Measurements from ENCODE around the gene SEMA3A.

The SEMA3A gene

GRCh38 chr7:83984591-83984990 lies 210.0 kb downstream of the SEMA3A start:
- H3K9me3 ChIP-seq (ENCODE audit: control insufficient read depth, insufficient read depth, low read length): no peaks in the 10 kb centered on the region
- no peak overlapping the region for H3K4me3 ChIP-seq (ENCODE audit: low read depth, low read length)
- no peaks in the 10 kb centered on the region for H3K36me3 ChIP-seq (ENCODE audit: control insufficient read depth, insufficient read depth, low read length)

GRCh38 chr7:83984076-83984475 lies 210.5 kb downstream of the SEMA3A start:
- no peaks in the 10 kb centered on the region for H3K36me3 ChIP-seq (ENCODE audit: control insufficient read depth, insufficient read depth, low read length)
- H3K9ac ChIP-seq (ENCODE audit: low read depth, low read length): no peak overlapping the region
- H3K4me1 ChIP-seq (ENCODE audit: control insufficient read depth, insufficient read depth, low read length): no peaks in the 10 kb centered on the region
- no peaks in the 10 kb centered on the region for H3K9me3 ChIP-seq (ENCODE audit: control insufficient read depth, insufficient read depth, low read length)
- no peak overlapping the region for H3K4me3 ChIP-seq (ENCODE audit: low read depth, low read length)
- no peaks in the 10 kb centered on the region for H3K27me3 ChIP-seq (ENCODE audit: control insufficient read depth, insufficient read depth, low read length)

More at GRCh38 chr7:83984591-83984990, 210.0 kb downstream of the SEMA3A start:
- H3K9ac ChIP-seq (ENCODE audit: low read depth, low read length): no peak overlapping the region
- no peaks in the 10 kb centered on the region for H3K27me3 ChIP-seq (ENCODE audit: control insufficient read depth, insufficient read depth, low read length)
- H3K4me1 ChIP-seq (ENCODE audit: control insufficient read depth, insufficient read depth, low read length): no peaks in the 10 kb centered on the region

GRCh38 chr7:83983606-83984005 lies 211.0 kb downstream of the SEMA3A start:
- no peak overlapping the region for H3K4me3 ChIP-seq (ENCODE audit: low read depth, low read length)
- H3K4me1 ChIP-seq (ENCODE audit: control insufficient read depth, insufficient read depth, low read length): no peaks in the 10 kb centered on the region
- H3K9ac ChIP-seq (ENCODE audit: low read depth, low read length): no peak overlapping the region
- H3K36me3 ChIP-seq (ENCODE audit: control insufficient read depth, insufficient read depth, low read length): no peaks in the 10 kb centered on the region
- no peaks in the 10 kb centered on the region for H3K9me3 ChIP-seq (ENCODE audit: control insufficient read depth, insufficient read depth, low read length)
- no peaks in the 10 kb centered on the region for H3K27me3 ChIP-seq (ENCODE audit: control insufficient read depth, insufficient read depth, low read length)

GRCh38 chr7:83976302-83976701 lies 218.3 kb downstream of the SEMA3A start:
- no peak overlapping the region for H3K4me3 ChIP-seq (ENCODE audit: low read depth, low read length)
- H3K9me3 ChIP-seq (ENCODE audit: control insufficient read depth, insufficient read depth, low read length): no peaks in the 10 kb centered on the region
- no peaks in the 10 kb centered on the region for H3K4me1 ChIP-seq (ENCODE audit: control insufficient read depth, insufficient read depth, low read length)
- H3K27me3 ChIP-seq (ENCODE audit: control insufficient read depth, insufficient read depth, low read length): no peaks in the 10 kb centered on the region
- H3K36me3 ChIP-seq (ENCODE audit: control insufficient read depth, insufficient read depth, low read length): no peaks in the 10 kb centered on the region
- H3K9ac ChIP-seq (ENCODE audit: low read depth, low read length): no peak overlapping the region

- H3K9me3 ChIP-seq (ENCODE audit: control insufficient read depth, insufficient read depth, low read length): no peaks in the 10 kb centered on the region
- no peaks in the 10 kb centered on the region for H3K27me3 ChIP-seq (ENCODE audit: control insufficient read depth, insufficient read depth, low read length)
- no peak overlapping the region for H3K4me3 ChIP-seq (ENCODE audit: low read depth, low read length)
- no peaks in the 10 kb centered on the region for H3K4me1 ChIP-seq (ENCODE audit: control insufficient read depth, insufficient read depth, low read length)
- H3K36me3 ChIP-seq (ENCODE audit: control insufficient read depth, insufficient read depth, low read length): no peaks in the 10 kb centered on the region
- H3K9ac ChIP-seq (ENCODE audit: low read depth, low read length): no peak overlapping the region
These were observed 224.5 kb downstream of the SEMA3A start for GRCh38 chr7:83970081-83970480.

- Histone ChIP-seq H3K27me3 (ENCODE audit: control insufficient read depth, insufficient read depth, low read length) (no peaks in the 10 kb centered on the region), H3K36me3 (ENCODE audit: control insufficient read depth, insufficient read depth, low read length) (no peaks in the 10 kb centered on the region), H3K4me1 (ENCODE audit: control insufficient read depth, insufficient read depth, low read length) (no peaks in the 10 kb centered on the region), H3K4me3 (ENCODE audit: low read depth, low read length) (no peak overlapping the region), H3K9me3 (ENCODE audit: control insufficient read depth, insufficient read depth, low read length) (no peaks in the 10 kb centered on the region), H3K9ac (ENCODE audit: low read depth, low read length) (no peak overlapping the region)
These were observed 230.3 kb downstream of the SEMA3A start for GRCh38 chr7:83964318-83964717.

GRCh38 chr7:83957333-83957732 lies 237.3 kb downstream of the SEMA3A start:
- Histone ChIP-seq H3K4me3 (ENCODE audit: low read depth, low read length) (no peak overlapping the region), H3K9me3 (ENCODE audit: control insufficient read depth, insufficient read depth, low read length) (no peaks in the 10 kb centered on the region), H3K9ac (ENCODE audit: low read depth, low read length) (no peak overlapping the region), H3K27me3 (ENCODE audit: control insufficient read depth, insufficient read depth, low read length) (no peaks in the 10 kb centered on the region), H3K36me3 (ENCODE audit: control insufficient read depth, insufficient read depth, low read length) (no peaks in the 10 kb centered on the region), H3K4me1 (ENCODE audit: control insufficient read depth, insufficient read depth, low read length) (no peaks in the 10 kb centered on the region)

GRCh38 chr7:83956104-83956503 lies 238.5 kb downstream of the SEMA3A start:
- Histone ChIP-seq H3K4me1 (ENCODE audit: control insufficient read depth, insufficient read depth, low read length) (no peaks in the 10 kb centered on the region), H3K4me3 (ENCODE audit: low read depth, low read length) (no peak overlapping the region), H3K27me3 (ENCODE audit: control insufficient read depth, insufficient read depth, low read length) (no peaks in the 10 kb centered on the region), H3K9ac (ENCODE audit: low read depth, low read length) (no peak overlapping the region), H3K36me3 (ENCODE audit: control insufficient read depth, insufficient read depth, low read length) (no peaks in the 10 kb centered on the region), H3K9me3 (ENCODE audit: control insufficient read depth, insufficient read depth, low read length) (no peaks in the 10 kb centered on the region)

GRCh38 chr7:83952236-83952635 lies 242.4 kb downstream of the SEMA3A start:
- H3K4me1 ChIP-seq (ENCODE audit: control insufficient read depth, insufficient read depth, low read length): no peaks in the 10 kb centered on the region
- H3K27me3 ChIP-seq (ENCODE audit: control insufficient read depth, insufficient read depth, low read length): no peaks in the 10 kb centered on the region
- H3K9me3 ChIP-seq (ENCODE audit: control insufficient read depth, insufficient read depth, low read length): no peaks in the 10 kb centered on the region
- no peak overlapping the region for H3K9ac ChIP-seq (ENCODE audit: low read depth, low read length)
- no peaks in the 10 kb centered on the region for H3K36me3 ChIP-seq (ENCODE audit: control insufficient read depth, insufficient read depth, low read length)
- no peak overlapping the region for H3K4me3 ChIP-seq (ENCODE audit: low read depth, low read length)

GRCh38 chr7:83947260-83947659 lies 247.3 kb downstream of the SEMA3A start:
- no peaks in the 10 kb centered on the region for H3K9me3 ChIP-seq (ENCODE audit: control insufficient read depth, insufficient read depth, low read length)
- no peaks in the 10 kb centered on the region for H3K27me3 ChIP-seq (ENCODE audit: control insufficient read depth, insufficient read depth, low read length)
- no peaks in the 10 kb centered on the region for H3K4me1 ChIP-seq (ENCODE audit: control insufficient read depth, insufficient read depth, low read length)
- H3K4me3 ChIP-seq (ENCODE audit: low read depth, low read length): no peak overlapping the region
- H3K9ac ChIP-seq (ENCODE audit: low read depth, low read length): no peak overlapping the region
- no peaks in the 10 kb centered on the region for H3K36me3 ChIP-seq (ENCODE audit: control insufficient read depth, insufficient read depth, low read length)

- H3K4me1 ChIP-seq (ENCODE audit: control insufficient read depth, insufficient read depth, low read length): no peaks in the 10 kb centered on the region
- no peak overlapping the region for H3K9ac ChIP-seq (ENCODE audit: low read depth, low read length)
- H3K36me3 ChIP-seq (ENCODE audit: control insufficient read depth, insufficient read depth, low read length): no peaks in the 10 kb centered on the region
- H3K9me3 ChIP-seq (ENCODE audit: control insufficient read depth, insufficient read depth, low read length): no peaks in the 10 kb centered on the region
- H3K27me3 ChIP-seq (ENCODE audit: control insufficient read depth, insufficient read depth, low read length): no peaks in the 10 kb centered on the region
- no peak overlapping the region for H3K4me3 ChIP-seq (ENCODE audit: low read depth, low read length)
These were observed 247.8 kb downstream of the SEMA3A start for GRCh38 chr7:83946801-83947200.

GRCh38 chr7:83941300-83941699 lies 253.3 kb downstream of the SEMA3A start:
- H3K4me3 ChIP-seq (ENCODE audit: low read depth, low read length): no peak overlapping the region
- H3K9ac ChIP-seq (ENCODE audit: low read depth, low read length): no peak overlapping the region
- H3K9me3 ChIP-seq (ENCODE audit: control insufficient read depth, insufficient read depth, low read length): no peaks in the 10 kb centered on the region
- no peaks in the 10 kb centered on the region for H3K27me3 ChIP-seq (ENCODE audit: control insufficient read depth, insufficient read depth, low read length)
- H3K36me3 ChIP-seq (ENCODE audit: control insufficient read depth, insufficient read depth, low read length): no peaks in the 10 kb centered on the region
- H3K4me1 ChIP-seq (ENCODE audit: control insufficient read depth, insufficient read depth, low read length): no peaks in the 10 kb centered on the region

- Histone ChIP-seq H3K36me3 (ENCODE audit: control insufficient read depth, insufficient read depth, low read length) (no peaks in the 10 kb centered on the region), H3K9me3 (ENCODE audit: control insufficient read depth, insufficient read depth, low read length) (no peaks in the 10 kb centered on the region), H3K9ac (ENCODE audit: low read depth, low read length) (no peak overlapping the region), H3K27me3 (ENCODE audit: control insufficient read depth, insufficient read depth, low read length) (no peaks in the 10 kb centered on the region), H3K4me3 (ENCODE audit: low read depth, low read length) (no peak overlapping the region), H3K4me1 (ENCODE audit: control insufficient read depth, insufficient read depth, low read length) (no peaks in the 10 kb centered on the region)
These were observed 256.7 kb downstream of the SEMA3A start for GRCh38 chr7:83937930-83938329.
